Measurements from ENCODE around the gene PRUNE1. TPM values are rescaled to one million over a fixed set of nuclear protein-coding genes. Genes with fewer than 3 reads are reported as not detected.

The PRUNE1 gene
- total RNA-seq, 2 experiments from 2014 or later: 13.8 to 16.6 TPM

- H3K36me3 Mint-ChIP-seq (ENCODE audit: low read depth): peaks cover 31% of the 10 kb centered on the region
- peak overlapping the region; percentile 86 for H3K4me3 Mint-ChIP-seq
- peaks cover 54% of the 10 kb centered on the region for H3K4me1 Mint-ChIP-seq
Observed at GRCh38 chr1:150971583-150972416, 36.4 kb upstream of the PRUNE1 start.

DNA sequence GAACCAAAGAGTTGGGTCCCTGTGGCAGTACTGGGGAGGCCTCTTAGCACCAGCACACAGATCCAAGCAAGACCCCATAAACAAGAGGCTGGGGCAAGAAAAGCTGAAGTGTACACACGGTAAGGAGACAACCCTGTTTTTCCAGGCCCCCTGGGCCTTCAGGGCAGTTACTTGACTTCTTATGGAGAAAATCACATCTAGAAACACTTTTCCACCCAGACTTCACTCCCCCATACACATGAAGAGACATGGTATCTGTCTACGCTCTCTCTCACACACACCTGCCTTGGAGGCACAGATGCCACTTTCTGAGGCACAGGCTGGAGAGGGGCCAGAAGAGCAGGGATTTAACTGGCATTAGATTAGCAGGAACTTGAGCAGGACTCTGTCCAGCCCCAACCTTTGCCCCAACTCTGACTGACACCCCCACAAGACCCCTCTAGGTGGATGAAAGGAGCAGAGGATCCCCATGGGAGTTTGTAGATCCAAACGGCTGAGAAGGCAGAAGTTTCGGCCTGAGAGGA, 35.8 kb upstream of the PRUNE1 start:
- peaks cover 61% of the 10 kb centered on the region for H3K4me1 Mint-ChIP-seq
- no peaks in the 10 kb centered on the region for H3K27me3 Mint-ChIP-seq
- CTCF ChIA-PET: interaction anchor here (0.6 kb wide), 1 partner anchor 371 kb away, joined by 3 read pairs; no protein-coding TSS in a partner anchor
- no peaks in the 10 kb centered on the region for H3K9me3 Mint-ChIP-seq
- peaks cover 24% of the 10 kb centered on the region for H3K36me3 Mint-ChIP-seq (ENCODE audit: low read depth)
- peak overlapping the region; percentile 86 for H3K4me3 Mint-ChIP-seq
- POLR2A ChIA-PET: interaction anchor here (1.1 to 2.0 kb wide), 3 partner anchors 9 to 343 kb away, joined by 3 to 14 read pairs (median 6); partner anchors contain the start of genes ANXA9 and ENSA
- H3K27ac Mint-ChIP-seq: peak overlapping the region; percentile 74
- no peak for DNase-seq

More at GRCh38 chr1:150971583-150972416, 36.4 kb upstream of the PRUNE1 start:
- ChIA-PET CTCF (interaction anchor here (0.6 kb wide), 1 partner anchor 370 kb away, joined by 3 read pairs; no protein-coding TSS in a partner anchor), POLR2A (interaction anchor here (0.5 to 2.0 kb wide), 4 partner anchors 10 to 342 kb away, joined by 3 to 6 read pairs (median 3); partner anchors contain the start of genes ANXA9 and ENSA)
- no peaks in the 10 kb centered on the region for H3K9me3 Mint-ChIP-seq
- peak overlapping the region; percentile 49 for H3K27ac Mint-ChIP-seq
- DNase-seq: no peak
- H3K27me3 Mint-ChIP-seq: no peaks in the 10 kb centered on the region

- Mint-ChIP-seq H3K4me3 (peak overlapping the region; percentile 86), H3K36me3 (ENCODE audit: low read depth) (peaks cover 16% of the 10 kb centered on the region), H3K27me3 (no peaks in the 10 kb centered on the region), H3K4me1 (peaks cover 66% of the 10 kb centered on the region), H3K27ac (peak overlapping the region; percentile 74), H3K9me3 (no peaks in the 10 kb centered on the region)
- peak; percentile 33 for DNase-seq
- POLR2A ChIA-PET: interaction anchor here (0.5 to 2.5 kb wide), 35 partner anchors 8 to 739 kb away, joined by 3 to 21 read pairs (median 4); partner anchors contain the start of genes ANXA9, ENSA, GABPB2 and GOLPH3L
- CTCF ChIA-PET: interaction anchor here (0.9 to 2.0 kb wide), 5 partner anchors 10 to 412 kb away, joined by 3 to 8 read pairs (median 4); partner anchors contain the start of gene MINDY1
Observed at GRCh38 chr1:150973258-150973835, 34.9 kb upstream of the PRUNE1 start.

GRCh38 chr1:150973836-150974579, 34.2 kb upstream of the PRUNE1 start:
- Mint-ChIP-seq H3K4me1 (peaks cover 67% of the 10 kb centered on the region), H3K4me3 (peak overlapping the region; percentile 86), H3K9me3 (no peaks in the 10 kb centered on the region), H3K27ac (peak overlapping the region; percentile 74), H3K27me3 (no peaks in the 10 kb centered on the region), H3K36me3 (ENCODE audit: low read depth) (peaks cover 11% of the 10 kb centered on the region)
- POLR2A ChIA-PET: interaction anchor here (0.5 to 2.5 kb wide), 33 partner anchors 9 to 740 kb away, joined by 3 to 21 read pairs (median 4); partner anchors contain the start of genes GABPB2, GOLPH3L, MCL1 and MINDY1
- CTCF ChIA-PET: interaction anchor here (0.9 to 2.0 kb wide), 6 partner anchors 8 to 413 kb away, joined by 3 to 8 read pairs (median 4); partner anchors contain the start of gene MINDY1
- peak; percentile 46 for DNase-seq

GRCh38 chr1:150974580-150975478, 33.4 kb upstream of the PRUNE1 start, which contains the start of gene CERS2:
Gene CERS2 (minus strand): TSS chr1:150974835. CDS start chr1:150969090, 5,745 bp downstream.
- ChIA-PET POLR2A (interaction anchor here (0.9 to 2.5 kb wide), 19 partner anchors 8 to 609 kb away, joined by 3 to 21 read pairs (median 5); partner anchors contain the start of genes GABPB2, MINDY1, PIP5K1A and SETDB1), CTCF (interaction anchor here (1.0 to 2.0 kb wide), 6 partner anchors 9 to 414 kb away, joined by 3 to 8 read pairs (median 4); partner anchors contain the start of genes GOLPH3L and MINDY1)
- peak within 1 kb of the TSS; percentile 86 for H3K4me3 Mint-ChIP-seq
- H3K9me3 Mint-ChIP-seq: no peaks in the 10 kb centered on the region
- peaks cover 10% of the 10 kb centered on the region for H3K36me3 Mint-ChIP-seq (ENCODE audit: low read depth)
- H3K27ac Mint-ChIP-seq: peak within 1 kb of the TSS; percentile 83
- no peaks in the 10 kb centered on the region for H3K27me3 Mint-ChIP-seq
- peaks cover 73% of the 10 kb centered on the region for H3K4me1 Mint-ChIP-seq
- peak; percentile 84 for DNase-seq

DNA sequence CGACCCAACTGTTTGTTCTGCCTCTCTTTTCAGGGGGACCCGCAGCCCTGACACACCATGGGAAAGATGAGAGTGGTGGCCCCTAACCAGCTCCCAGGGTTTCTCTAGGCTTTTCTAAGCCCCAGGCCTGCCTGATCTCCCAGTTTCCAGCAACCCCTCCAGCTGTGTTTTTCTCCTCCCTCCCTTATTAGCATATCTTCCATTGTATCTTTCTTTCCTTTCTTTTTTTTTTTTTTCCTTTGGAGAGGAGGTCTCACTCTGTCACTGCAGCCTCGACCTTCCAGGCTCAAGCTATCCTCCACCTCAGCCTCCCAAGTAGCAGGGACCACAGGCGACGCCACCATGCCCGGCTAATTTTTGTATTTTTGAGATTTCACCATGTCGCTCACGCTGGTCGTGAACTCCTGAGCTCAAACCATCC, 31.8 kb upstream of the PRUNE1 start:
- Mint-ChIP-seq H3K4me3 (peak overlapping the region; percentile 86), H3K9me3 (no peaks in the 10 kb centered on the region), H3K27ac (peak overlapping the region; percentile 74), H3K4me1 (peaks cover 59% of the 10 kb centered on the region), H3K27me3 (no peaks in the 10 kb centered on the region), H3K36me3 (ENCODE audit: low read depth) (peaks cover 10% of the 10 kb centered on the region)
- ChIA-PET CTCF (interaction anchor here (0.7 to 12.2 kb wide), 5 partner anchors 10 to 721 kb away, joined by 3 to 94 read pairs (median 4); partner anchors contain the start of gene MINDY1), POLR2A (interaction anchor here (0.6 to 1.8 kb wide), 7 partner anchors 13 to 415 kb away, joined by 3 to 4 read pairs (median 4); no protein-coding TSS in a partner anchor)
- DNase-seq: no peak

- Mint-ChIP-seq H3K4me1 (peaks cover 52% of the 10 kb centered on the region), H3K27ac (peak overlapping the region; percentile 74), H3K27me3 (no peaks in the 10 kb centered on the region), H3K36me3 (ENCODE audit: low read depth) (peaks cover 10% of the 10 kb centered on the region), H3K4me3 (peak overlapping the region; percentile 86), H3K9me3 (no peaks in the 10 kb centered on the region)
- DNase-seq: peak; percentile 84
- POLR2A ChIA-PET: interaction anchor here (0.7 to 1.8 kb wide), 6 partner anchors 16 to 416 kb away, joined by 3 to 6 read pairs (median 4); partner anchors contain the start of gene MINDY1
- CTCF ChIA-PET: interaction anchor here (0.7 to 12.2 kb wide), 9 partner anchors 9 to 721 kb away, joined by 3 to 94 read pairs (median 4); partner anchors contain the start of genes MINDY1 and SETDB1
Observed at GRCh38 chr1:150976879-150977694, 31.2 kb upstream of the PRUNE1 start.

DNA sequence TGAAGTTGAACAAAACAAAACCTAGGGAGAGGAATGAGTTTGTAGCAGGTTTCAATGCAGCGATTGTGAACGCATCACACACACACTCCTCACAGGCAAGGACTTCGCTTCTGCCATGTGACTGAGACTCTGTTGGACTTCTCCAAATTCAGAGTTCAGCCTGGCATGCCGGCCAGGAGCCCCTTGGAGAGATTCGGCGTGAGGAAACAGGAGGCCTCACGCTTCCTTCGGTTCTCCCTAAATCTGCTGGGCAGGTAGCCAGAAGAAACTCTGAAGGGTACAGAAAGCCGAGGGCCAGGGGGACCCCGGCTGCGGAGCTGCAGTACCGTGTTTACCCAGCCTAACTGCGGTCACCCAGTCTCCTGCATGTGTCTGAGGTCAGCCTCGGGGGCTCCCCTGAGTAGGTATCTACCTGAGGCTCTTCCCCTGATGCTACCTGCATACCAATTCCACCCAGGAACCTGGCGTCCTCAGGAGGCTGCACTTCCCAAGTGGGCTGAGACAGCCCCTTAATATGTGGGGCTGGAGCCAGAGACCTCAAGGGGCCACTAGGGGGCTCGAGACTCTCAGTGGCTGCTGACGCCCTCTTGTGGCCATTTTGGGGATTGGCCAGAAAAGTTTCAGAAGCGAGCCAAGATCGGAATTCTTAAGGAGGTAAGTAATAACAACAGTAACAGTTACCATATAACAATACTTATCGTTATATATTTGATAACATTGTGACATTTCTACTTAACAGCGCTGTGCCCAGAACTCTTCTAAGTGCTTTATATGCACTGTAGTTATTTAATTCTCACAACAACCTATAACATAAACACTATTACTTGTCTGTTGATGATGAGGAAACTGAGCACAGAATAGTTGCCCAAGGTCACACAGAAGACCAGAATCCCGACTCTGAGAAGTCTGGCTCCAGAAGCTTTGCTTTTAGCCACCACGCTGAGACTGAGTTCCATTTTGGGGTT, 28.9 kb upstream of the PRUNE1 start:
- H3K27ac Mint-ChIP-seq: peak overlapping the region; percentile 40
- POLR2A ChIA-PET: interaction anchor here (0.6 to 1.5 kb wide), 5 partner anchors 17 to 50 kb away, joined by 3 to 6 read pairs (median 4); partner anchors contain the start of gene MINDY1

DNA sequence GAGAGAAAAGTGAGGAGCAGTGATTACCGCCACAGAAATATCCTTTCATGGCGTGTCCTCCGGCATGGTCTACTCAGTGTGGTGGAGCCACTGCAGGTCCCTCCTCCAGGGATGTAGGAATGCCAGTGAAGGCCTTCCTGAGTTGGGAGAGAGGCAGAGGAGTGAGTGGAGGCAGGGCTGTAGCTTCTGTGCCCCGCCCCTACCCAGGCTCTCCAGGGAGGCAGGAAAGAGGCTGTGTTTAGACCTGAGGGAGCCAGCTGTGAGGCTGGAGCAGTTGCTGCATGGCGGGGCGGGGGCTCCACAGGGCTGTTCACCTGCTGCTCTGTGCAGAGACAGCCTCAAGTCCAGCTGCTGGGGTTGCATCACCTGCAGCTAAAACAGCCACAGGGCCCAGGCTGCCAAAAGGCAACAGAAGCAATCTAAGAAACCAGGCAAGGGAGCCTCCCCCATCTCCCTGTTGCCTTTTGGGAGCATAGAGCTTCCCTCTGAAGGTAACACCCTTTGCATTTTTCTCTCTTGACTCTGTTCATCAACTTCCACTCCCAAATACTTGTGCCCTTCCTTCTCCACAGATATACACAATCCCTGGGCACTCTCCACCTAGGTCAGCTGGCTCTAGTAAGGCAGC, 27.0 kb upstream of the PRUNE1 start:
- Mint-ChIP-seq H3K27ac (no peak overlapping the region), H3K4me3 (no peak overlapping the region), H3K9me3 (no peaks in the 10 kb centered on the region), H3K27me3 (no peaks in the 10 kb centered on the region), H3K36me3 (ENCODE audit: low read depth) (no peaks in the 10 kb centered on the region), H3K4me1 (peaks cover 30% of the 10 kb centered on the region)
- no peak for DNase-seq
- ChIA-PET POLR2A (interaction anchor here (0.9 to 1.5 kb wide), 5 partner anchors 9 to 712 kb away, joined by 3 to 5 read pairs (median 3); partner anchors contain the start of gene MINDY1), CTCF (interaction anchor here (1.2 to 12.2 kb wide), 5 partner anchors 15 to 225 kb away, joined by 3 to 94 read pairs (median 15); partner anchors contain the start of genes CDC42SE1 and MINDY1)

More for the DNA sequence above, 28.9 kb upstream of the PRUNE1 start:
- Mint-ChIP-seq H3K9me3 (no peaks in the 10 kb centered on the region), H3K36me3 (ENCODE audit: low read depth) (no peaks in the 10 kb centered on the region), H3K4me1 (peaks cover 38% of the 10 kb centered on the region), H3K4me3 (no peak overlapping the region), H3K27me3 (no peaks in the 10 kb centered on the region)
- peak; percentile 90 for DNase-seq
- CTCF ChIA-PET: interaction anchor here (0.7 to 12.2 kb wide), 11 partner anchors 14 to 400 kb away, joined by 3 to 94 read pairs (median 3); partner anchors contain the start of genes GOLPH3L, MCL1, MINDY1 and TNFAIP8L2
